ENCODE measurements around the gene CPVL. TPM values are rescaled to one million over a fixed set of nuclear protein-coding genes. Genes with fewer than 3 reads are reported as not detected.

Gene CPVL
- total and polyA plus RNA-seq, 2 donors (not counting 1 experiment from before 2014, with no cell fraction given) = 2.6 TPM; not detected in 1

DNA sequence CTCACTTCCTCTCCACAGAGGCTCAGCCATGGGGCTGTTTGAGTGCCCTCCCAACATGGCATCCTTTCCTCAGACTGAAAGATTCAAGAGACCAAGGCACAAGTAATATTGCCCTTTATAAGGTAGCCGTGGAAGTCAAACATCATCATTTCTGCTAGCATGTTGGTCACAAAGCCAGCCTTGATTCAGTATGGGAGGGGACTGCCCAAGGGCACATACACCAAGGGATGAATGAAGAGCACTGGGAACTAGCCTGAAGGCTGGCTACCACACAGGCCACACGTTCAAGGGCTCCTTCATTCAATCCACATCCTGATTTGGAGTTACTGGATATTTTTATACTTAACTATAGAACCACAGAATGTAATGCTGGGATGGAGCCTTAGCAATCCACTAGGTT is 39.3 kb downstream of the CPVL start:
- H3K9me3 Mint-ChIP-seq (ENCODE audit: insufficient read depth) = peaks cover 4% of the 10 kb centered on the region
- no peak overlapping the region for H3K4me3 Mint-ChIP-seq
- CTCF ChIA-PET = interaction anchor here (0.6 to 1.5 kb wide), 8 partner anchors 9 to 1911 kb away, joined by 3 to 12 read pairs (median 4); no protein-coding TSS in a partner anchor
- Histone ChIP-seq H4K20me1 (ENCODE audit: control insufficient read depth, insufficient read depth, low read length, poor library complexity, severe bottlenecking) (no peaks in the 10 kb centered on the region), H2AFZ (ENCODE audit: insufficient read depth, low read depth, low read length, poor library complexity, severe bottlenecking) (no peak overlapping the region), H3K79me2 (ENCODE audit: control insufficient read depth, insufficient read depth, low read length) (no peaks in the 10 kb centered on the region), H3K27ac (ENCODE audit: low read length in 2 of 2) (no peak overlapping the region), H3K4me2 (replicated peaks; ENCODE audit: low read depth, low read length, poor library complexity, severe bottlenecking) (no peak overlapping the region), H3K27me3 (replicated peaks in 1 of 4; ENCODE audit: control extremely low read depth in 1 of 4, control insufficient read depth in 3 of 4, insufficient read depth in 4 of 4, low read length in 3 of 4) (peaks cover 0 to under 1% (median 0%) of the 10 kb centered on the region in 4 experiments), H3K36me3 (replicated peaks in 1 of 2; ENCODE audit: control extremely low read depth in 1 of 2, control insufficient read depth in 1 of 2, extremely low read depth in 1 of 2, insufficient read depth in 2 of 2, low read length in 1 of 2) (no peaks in the 10 kb centered on the region), H3K4me3 (ENCODE audit: control extremely low read depth in 1 of 5, extremely low read depth in 1 of 5, insufficient read depth in 1 of 5, low read depth in 2 of 5, low read length in 4 of 5) (no peak overlapping the region), H3K4me1 (ENCODE audit: control insufficient read depth in 2 of 2, insufficient read depth in 2 of 2, low read length in 2 of 2) (peaks cover 0 to 4% of the 10 kb centered on the region in 2 donors), H3K9me3 (ENCODE audit: control extremely low read depth in 1 of 3, control insufficient read depth in 2 of 3, insufficient read depth in 1 of 3, low read length in 2 of 3) (no peaks in the 10 kb centered on the region), H3K9ac (ENCODE audit: low read length) (no peak overlapping the region)
- TF ChIP-seq EZH2 (IDR thresholded peaks at IDR 0.05; ENCODE audit: borderline replicate concordance, insufficient read depth, low read depth, low read length, poor library complexity, severe bottlenecking) = no peak
- TF ChIP-seq, protein P1, sequence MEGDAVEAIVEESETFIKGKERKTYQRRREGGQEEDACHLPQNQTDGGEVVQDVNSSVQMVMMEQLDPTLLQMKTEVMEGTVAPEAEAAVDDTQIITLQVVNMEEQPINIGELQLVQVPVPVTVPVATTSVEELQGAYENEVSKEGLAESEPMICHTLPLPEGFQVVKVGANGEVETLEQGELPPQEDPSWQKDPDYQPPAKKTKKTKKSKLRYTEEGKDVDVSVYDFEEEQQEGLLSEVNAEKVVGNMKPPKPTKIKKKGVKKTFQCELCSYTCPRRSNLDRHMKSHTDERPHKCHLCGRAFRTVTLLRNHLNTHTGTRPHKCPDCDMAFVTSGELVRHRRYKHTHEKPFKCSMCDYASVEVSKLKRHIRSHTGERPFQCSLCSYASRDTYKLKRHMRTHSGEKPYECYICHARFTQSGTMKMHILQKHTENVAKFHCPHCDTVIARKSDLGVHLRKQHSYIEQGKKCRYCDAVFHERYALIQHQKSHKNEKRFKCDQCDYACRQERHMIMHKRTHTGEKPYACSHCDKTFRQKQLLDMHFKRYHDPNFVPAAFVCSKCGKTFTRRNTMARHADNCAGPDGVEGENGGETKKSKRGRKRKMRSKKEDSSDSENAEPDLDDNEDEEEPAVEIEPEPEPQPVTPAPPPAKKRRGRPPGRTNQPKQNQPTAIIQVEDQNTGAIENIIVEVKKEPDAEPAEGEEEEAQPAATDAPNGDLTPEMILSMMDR (IDR thresholded peaks at IDR 0.05) = no peak
- intact Hi-C loops (cut with micrococcal nuclease) = no loop called here
- H3K4me1 Mint-ChIP-seq = peaks cover 3% of the 10 kb centered on the region
- POLR2A ChIA-PET = no interaction called here
- H3K27me3 Mint-ChIP-seq = peaks cover 27% of the 10 kb centered on the region
- DNase-seq (no peak), ATAC-seq (ENCODE audit: low read depth) (no peak)
- 100% methylated on average over 1 of the region's 2 CpGs for WGBS (ENCODE audit: insufficient coverage)
- no peak overlapping the region for H3K27ac Mint-ChIP-seq

DNA sequence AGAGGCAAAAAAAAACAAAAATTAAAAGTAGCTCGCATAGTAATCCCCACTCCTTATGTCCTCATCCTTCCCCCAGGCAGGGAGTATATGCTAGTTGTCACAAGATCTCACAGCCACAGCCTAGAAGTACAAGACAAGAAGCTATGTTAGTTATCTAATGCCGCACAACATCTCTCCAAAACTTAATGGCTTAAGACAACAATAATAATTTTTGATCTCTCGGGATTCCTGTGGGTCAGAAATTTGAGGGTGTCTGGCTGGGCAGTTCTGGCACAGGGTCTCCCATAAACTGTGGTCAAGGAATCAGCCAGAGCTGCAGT is 39.7 kb downstream of the CPVL start:
- H3K27me3 ChIP-seq (replicated peaks in 1 of 4; ENCODE audit: control extremely low read depth in 1 of 4, control insufficient read depth in 3 of 4, insufficient read depth in 4 of 4, low read length in 3 of 4) = no peaks in the 10 kb centered on the region
- TF ChIP-seq, protein P1 (IDR thresholded peaks at IDR 0.05) = no peak
- no peak for TF ChIP-seq EZH2 (IDR thresholded peaks at IDR 0.05; ENCODE audit: borderline replicate concordance, insufficient read depth, low read depth, low read length, poor library complexity, severe bottlenecking)
- H3K9ac ChIP-seq (ENCODE audit: low read length) = no peak overlapping the region
- ChIA-PET CTCF (interaction anchor here (0.6 to 1.5 kb wide), 8 partner anchors 8 to 1911 kb away, joined by 3 to 12 read pairs (median 4); no protein-coding TSS in a partner anchor), POLR2A (no interaction called here)
- intact Hi-C loops (cut with micrococcal nuclease) = loop anchor here (1.0 kb wide), 1 partner anchor 184 kb away; no protein-coding TSS in a partner anchor
- no peak overlapping the region for H3K27ac ChIP-seq (ENCODE audit: low read length in 2 of 2)
- peaks cover 0 to 4% of the 10 kb centered on the region in 2 donors for H3K4me1 ChIP-seq (ENCODE audit: control insufficient read depth in 2 of 2, insufficient read depth in 2 of 2, low read length in 2 of 2)
- peaks cover 4% of the 10 kb centered on the region for H3K9me3 Mint-ChIP-seq (ENCODE audit: insufficient read depth)
- no CpG with 5 or more reads among the region's 3 CpGs for WGBS (ENCODE audit: insufficient coverage)
- H3K9me3 ChIP-seq (ENCODE audit: control extremely low read depth in 1 of 3, control insufficient read depth in 2 of 3, insufficient read depth in 1 of 3, low read length in 2 of 3) = no peaks in the 10 kb centered on the region
- H3K27me3 Mint-ChIP-seq = peaks cover 26% of the 10 kb centered on the region
- no peak for DNase-seq
- H3K79me2 ChIP-seq (ENCODE audit: control insufficient read depth, insufficient read depth, low read length) = no peaks in the 10 kb centered on the region
- H2AFZ ChIP-seq (ENCODE audit: insufficient read depth, low read depth, low read length, poor library complexity, severe bottlenecking) = no peak overlapping the region
- ATAC-seq (ENCODE audit: low read depth) = no peak
- H3K27ac Mint-ChIP-seq = no peak overlapping the region
- no peak overlapping the region for H3K4me2 ChIP-seq (replicated peaks; ENCODE audit: low read depth, low read length, poor library complexity, severe bottlenecking)
- no peaks in the 10 kb centered on the region for H3K36me3 ChIP-seq (replicated peaks in 1 of 2; ENCODE audit: control extremely low read depth in 1 of 2, control insufficient read depth in 1 of 2, extremely low read depth in 1 of 2, insufficient read depth in 2 of 2, low read length in 1 of 2)
- H3K4me1 Mint-ChIP-seq = peaks cover 3% of the 10 kb centered on the region
- no peak overlapping the region for H3K4me3 ChIP-seq (ENCODE audit: control extremely low read depth in 1 of 5, extremely low read depth in 1 of 5, insufficient read depth in 1 of 5, low read depth in 2 of 5, low read length in 4 of 5)
- no peaks in the 10 kb centered on the region for H4K20me1 ChIP-seq (ENCODE audit: control insufficient read depth, insufficient read depth, low read length, poor library complexity, severe bottlenecking)
- no peak overlapping the region for H3K4me3 Mint-ChIP-seq

Data from B cell (primary cell).